ENCODE measurements around the gene SH3BP4. TPM values are rescaled to one million over a fixed set of nuclear protein-coding genes. Genes with fewer than 3 reads are reported as not detected.

The SH3BP4 gene
- total and polyA plus RNA-seq, 2 of the 13 experiments (the other 11 are each of a cell fraction or from before 2014, with no cell fraction given), result 34.6 to 99.1 TPM

DNA sequence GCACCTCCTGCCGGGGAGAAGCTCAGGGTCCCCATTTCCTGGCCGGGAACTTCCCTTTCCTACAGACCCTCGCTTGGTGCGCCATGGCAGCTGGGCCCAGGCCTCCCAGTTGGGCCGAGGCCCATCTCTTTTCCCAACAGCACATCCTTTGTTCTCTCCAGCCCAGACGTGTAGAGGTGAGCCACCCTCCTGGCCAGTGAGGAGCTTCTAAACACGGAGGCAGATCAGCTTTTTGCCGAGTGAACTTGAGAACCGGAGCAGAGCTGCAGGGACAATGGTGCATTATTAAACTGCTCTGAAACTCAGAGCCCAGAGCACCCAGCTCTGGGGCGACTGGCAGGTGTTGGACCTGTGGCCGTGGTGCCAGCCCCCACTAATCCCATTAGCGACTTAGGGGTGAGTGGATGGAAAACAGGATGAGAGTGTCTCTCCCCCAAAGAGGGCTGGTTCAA is 25.4 kb downstream of the SH3BP4 start (continued):
- TF ChIP-seq MED13 (CRISPR knock-in tag; IDR thresholded peaks at IDR 0.05), result no peak; the same call in 1 of the 2 replicates
- TF ChIP-seq HOXA3 (CRISPR knock-in tag; IDR thresholded peaks at IDR 0.05), result peak; percentile 58
- TF ChIP-seq, protein P1, sequence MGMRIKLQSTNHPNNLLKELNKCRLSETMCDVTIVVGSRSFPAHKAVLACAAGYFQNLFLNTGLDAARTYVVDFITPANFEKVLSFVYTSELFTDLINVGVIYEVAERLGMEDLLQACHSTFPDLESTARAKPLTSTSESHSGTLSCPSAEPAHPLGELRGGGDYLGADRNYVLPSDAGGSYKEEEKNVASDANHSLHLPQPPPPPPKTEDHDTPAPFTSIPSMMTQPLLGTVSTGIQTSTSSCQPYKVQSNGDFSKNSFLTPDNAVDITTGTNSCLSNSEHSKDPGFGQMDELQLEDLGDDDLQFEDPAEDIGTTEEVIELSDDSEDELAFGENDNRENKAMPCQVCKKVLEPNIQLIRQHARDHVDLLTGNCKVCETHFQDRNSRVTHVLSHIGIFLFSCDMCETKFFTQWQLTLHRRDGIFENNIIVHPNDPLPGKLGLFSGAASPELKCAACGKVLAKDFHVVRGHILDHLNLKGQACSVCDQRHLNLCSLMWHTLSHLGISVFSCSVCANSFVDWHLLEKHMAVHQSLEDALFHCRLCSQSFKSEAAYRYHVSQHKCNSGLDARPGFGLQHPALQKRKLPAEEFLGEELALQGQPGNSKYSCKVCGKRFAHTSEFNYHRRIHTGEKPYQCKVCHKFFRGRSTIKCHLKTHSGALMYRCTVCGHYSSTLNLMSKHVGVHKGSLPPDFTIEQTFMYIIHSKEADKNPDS (CRISPR knock-in tag; IDR thresholded peaks at IDR 0.05), result no peak
- TF ChIP-seq, protein P2, sequence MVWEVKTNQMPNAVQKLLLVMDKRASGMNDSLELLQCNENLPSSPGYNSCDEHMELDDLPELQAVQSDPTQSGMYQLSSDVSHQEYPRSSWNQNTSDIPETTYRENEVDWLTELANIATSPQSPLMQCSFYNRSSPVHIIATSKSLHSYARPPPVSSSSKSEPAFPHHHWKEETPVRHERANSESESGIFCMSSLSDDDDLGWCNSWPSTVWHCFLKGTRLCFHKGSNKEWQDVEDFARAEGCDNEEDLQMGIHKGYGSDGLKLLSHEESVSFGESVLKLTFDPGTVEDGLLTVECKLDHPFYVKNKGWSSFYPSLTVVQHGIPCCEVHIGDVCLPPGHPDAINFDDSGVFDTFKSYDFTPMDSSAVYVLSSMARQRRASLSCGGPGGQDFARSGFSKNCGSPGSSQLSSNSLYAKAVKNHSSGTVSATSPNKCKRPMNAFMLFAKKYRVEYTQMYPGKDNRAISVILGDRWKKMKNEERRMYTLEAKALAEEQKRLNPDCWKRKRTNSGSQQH (CRISPR knock-in tag; IDR thresholded peaks at IDR 0.05; ENCODE audit: low read depth), result no peak
- TF ChIP-seq MTF1 (CRISPR knock-in tag; IDR thresholded peaks at IDR 0.05), result no peak
- no peak for TF ChIP-seq ZC3H13 (CRISPR knock-in tag; IDR thresholded peaks at IDR 0.05)
- TF ChIP-seq, protein P3, sequence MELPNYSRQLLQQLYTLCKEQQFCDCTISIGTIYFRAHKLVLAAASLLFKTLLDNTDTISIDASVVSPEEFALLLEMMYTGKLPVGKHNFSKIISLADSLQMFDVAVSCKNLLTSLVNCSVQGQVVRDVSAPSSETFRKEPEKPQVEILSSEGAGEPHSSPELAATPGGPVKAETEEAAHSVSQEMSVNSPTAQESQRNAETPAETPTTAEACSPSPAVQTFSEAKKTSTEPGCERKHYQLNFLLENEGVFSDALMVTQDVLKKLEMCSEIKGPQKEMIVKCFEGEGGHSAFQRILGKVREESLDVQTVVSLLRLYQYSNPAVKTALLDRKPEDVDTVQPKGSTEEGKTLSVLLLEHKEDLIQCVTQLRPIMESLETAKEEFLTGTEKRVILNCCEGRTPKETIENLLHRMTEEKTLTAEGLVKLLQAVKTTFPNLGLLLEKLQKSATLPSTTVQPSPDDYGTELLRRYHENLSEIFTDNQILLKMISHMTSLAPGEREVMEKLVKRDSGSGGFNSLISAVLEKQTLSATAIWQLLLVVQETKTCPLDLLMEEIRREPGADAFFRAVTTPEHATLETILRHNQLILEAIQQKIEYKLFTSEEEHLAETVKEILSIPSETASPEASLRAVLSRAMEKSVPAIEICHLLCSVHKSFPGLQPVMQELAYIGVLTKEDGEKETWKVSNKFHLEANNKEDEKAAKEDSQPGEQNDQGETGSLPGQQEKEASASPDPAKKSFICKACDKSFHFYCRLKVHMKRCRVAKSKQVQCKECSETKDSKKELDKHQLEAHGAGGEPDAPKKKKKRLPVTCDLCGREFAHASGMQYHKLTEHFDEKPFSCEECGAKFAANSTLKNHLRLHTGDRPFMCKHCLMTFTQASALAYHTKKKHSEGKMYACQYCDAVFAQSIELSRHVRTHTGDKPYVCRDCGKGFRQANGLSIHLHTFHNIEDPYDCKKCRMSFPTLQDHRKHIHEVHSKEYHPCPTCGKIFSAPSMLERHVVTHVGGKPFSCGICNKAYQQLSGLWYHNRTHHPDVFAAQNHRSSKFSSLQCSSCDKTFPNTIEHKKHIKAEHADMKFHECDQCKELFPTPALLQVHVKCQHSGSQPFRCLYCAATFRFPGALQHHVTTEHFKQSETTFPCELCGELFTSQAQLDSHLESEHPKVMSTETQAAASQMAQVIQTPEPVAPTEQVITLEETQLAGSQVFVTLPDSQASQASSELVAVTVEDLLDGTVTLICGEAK (IDR thresholded peaks at IDR 0.05), result no peak
- TF ChIP-seq, protein P3 (CRISPR knock-in tag; IDR thresholded peaks at IDR 0.05), result 0 out of 2 replicates have a peak, but pooled peaks have one; percentile 28
- no peak for TF ChIP-seq ZNF776 (CRISPR knock-in tag; IDR thresholded peaks at IDR 0.05)
- TF ChIP-seq, protein P4, sequence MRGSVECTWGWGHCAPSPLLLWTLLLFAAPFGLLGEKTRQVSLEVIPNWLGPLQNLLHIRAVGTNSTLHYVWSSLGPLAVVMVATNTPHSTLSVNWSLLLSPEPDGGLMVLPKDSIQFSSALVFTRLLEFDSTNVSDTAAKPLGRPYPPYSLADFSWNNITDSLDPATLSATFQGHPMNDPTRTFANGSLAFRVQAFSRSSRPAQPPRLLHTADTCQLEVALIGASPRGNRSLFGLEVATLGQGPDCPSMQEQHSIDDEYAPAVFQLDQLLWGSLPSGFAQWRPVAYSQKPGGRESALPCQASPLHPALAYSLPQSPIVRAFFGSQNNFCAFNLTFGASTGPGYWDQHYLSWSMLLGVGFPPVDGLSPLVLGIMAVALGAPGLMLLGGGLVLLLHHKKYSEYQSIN (CRISPR knock-in tag; IDR thresholded peaks at IDR 0.05; ENCODE audit: borderline replicate concordance), result no peak
- no peak for TF ChIP-seq TEAD2 (CRISPR knock-in tag; IDR thresholded peaks at IDR 0.05)
- no peak for TF ChIP-seq HMG20B (CRISPR knock-in tag; conservative IDR thresholded peaks at IDR 0.05)
- TF ChIP-seq, protein P5, sequence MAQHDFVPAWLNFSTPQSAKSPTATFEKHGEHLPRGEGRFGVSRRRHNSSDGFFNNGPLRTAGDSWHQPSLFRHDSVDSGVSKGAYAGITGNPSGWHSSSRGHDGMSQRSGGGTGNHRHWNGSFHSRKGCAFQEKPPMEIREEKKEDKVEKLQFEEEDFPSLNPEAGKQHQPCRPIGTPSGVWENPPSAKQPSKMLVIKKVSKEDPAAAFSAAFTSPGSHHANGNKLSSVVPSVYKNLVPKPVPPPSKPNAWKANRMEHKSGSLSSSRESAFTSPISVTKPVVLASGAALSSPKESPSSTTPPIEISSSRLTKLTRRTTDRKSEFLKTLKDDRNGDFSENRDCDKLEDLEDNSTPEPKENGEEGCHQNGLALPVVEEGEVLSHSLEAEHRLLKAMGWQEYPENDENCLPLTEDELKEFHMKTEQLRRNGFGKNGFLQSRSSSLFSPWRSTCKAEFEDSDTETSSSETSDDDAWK (CRISPR knock-in tag; IDR thresholded peaks at IDR 0.05), result no peak
- TF ChIP-seq ADNP (CRISPR knock-in tag; IDR thresholded peaks at IDR 0.05), result no peak
- TF ChIP-seq RNF2 (conservative IDR thresholded peaks at IDR 0.05; ENCODE audit: low read depth), result no peak
- no peak for TF ChIP-seq MAFF (IDR thresholded peaks at IDR 0.05; ENCODE audit: low read depth, low read length)

Data from HepG2 (cell line).